ENCODE data around the gene FPR2.
"Not testable (repeated sequence)": the region's sequence is repeated elsewhere in the genome, so short reads cannot be mapped to it uniquely, and the experiment has no call there.

Gene FPR2

GRCh38 chr19:51760697-51761356, at the start of gene FPR2:
TSS of gene FPR2 (plus strand) at chr19:51761180. CDS start at chr19:51768659, 7,479 bp downstream.
- no peak for DNase-seq

DNA sequence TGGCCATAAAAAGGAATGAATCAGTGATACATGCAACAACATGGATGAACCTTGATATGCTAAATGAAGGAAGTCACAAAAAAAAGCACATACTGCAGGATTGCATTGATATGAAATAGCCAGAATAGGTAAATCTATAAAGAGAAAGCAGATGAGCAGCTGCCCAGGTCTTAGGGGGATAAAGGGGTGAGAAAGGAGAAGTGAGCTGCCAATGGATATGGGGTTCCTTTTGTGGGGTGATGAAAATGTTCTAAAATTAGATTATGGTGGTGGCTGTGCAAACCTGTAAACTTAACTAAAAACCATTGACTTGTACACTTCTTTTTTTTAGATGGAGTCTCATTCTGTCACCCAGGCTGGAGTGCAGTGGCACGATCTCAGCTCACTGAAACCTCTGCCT, 49.3 kb upstream of the FPR2 start:
- DNase-seq = no peak

DNA sequence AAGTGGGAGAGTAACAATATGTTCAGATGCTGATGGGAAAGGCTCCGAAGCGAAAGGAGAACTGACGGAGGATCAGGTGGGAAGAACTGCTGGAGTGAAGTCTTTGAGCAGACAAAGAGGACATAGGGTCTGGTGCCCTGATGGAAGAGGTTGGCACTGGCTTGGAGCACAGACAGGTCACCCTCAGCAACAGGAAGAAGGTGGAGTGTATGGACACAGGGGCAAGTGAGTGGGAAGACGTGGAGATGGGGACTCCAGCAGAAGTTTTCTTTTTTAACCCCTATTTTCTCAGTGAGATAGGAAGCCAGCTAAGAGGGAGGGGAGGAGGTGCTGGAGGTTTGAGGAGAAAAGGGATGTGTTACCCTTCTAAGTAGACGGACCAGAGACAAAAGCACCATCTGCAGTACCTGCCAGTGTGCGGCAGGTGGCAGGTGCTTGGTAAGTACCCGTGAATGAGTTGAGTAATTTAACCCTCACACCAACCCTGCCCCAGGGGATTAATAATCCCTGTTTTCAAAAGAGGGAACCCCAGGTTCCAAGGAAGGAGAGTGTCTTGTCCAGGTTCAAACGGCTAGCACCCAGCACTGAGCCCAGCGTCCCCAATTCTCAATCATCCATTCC, 48.4 kb upstream of the FPR2 start:
- DNase-seq = no peak

- DNase-seq = no peak
These were observed 47.4 kb upstream of the FPR2 start for GRCh38 chr19:51713319-51714285.

GRCh38 chr19:51714848-51715247, 46.1 kb upstream of the FPR2 start:
- DNase-seq = no peak

DNA sequence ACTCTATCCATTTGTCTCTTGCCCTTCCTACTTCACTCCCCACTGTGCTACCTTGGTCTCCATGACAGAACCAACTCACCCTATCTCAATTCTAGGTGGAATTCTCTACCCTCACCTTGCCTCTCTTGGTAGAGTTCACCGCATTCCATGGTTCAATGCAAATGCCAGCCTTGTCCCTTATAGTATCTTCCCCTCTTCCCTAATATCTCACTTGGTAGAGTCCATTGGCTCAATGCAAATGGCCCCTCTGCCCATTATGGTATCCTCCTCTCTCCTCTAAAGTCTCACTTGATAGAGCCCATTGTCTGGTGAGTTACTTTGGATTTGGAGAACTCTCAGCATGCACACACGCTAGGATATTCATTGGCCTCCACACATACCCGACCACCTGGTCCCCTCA, 45.1 kb upstream of the FPR2 start:
- no peak for DNase-seq

DNA sequence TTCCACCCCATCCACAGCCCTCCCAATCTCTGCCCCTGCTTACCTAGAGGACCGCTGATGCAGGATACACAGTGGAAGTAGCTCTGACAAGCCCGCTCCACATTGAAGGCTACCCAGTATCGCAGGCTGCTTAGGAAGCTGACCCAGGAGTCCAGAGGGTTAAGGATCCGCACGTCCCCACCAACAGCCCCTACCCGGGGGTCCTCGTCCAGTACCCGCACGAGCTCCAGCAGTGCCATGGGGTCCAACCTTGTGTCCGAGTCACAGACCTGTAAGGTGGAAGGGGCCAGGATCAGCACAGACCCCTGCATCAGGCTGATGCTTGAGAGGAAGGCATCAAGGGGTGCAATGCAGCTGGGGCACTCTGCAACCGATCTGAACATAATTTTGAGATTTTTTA, 44.1 kb upstream of the FPR2 start:
- DNase-seq = no peak

- DNase-seq = no peak
These were observed 41.6 kb upstream of the FPR2 start for GRCh38 chr19:51719251-51719988.

DNA sequence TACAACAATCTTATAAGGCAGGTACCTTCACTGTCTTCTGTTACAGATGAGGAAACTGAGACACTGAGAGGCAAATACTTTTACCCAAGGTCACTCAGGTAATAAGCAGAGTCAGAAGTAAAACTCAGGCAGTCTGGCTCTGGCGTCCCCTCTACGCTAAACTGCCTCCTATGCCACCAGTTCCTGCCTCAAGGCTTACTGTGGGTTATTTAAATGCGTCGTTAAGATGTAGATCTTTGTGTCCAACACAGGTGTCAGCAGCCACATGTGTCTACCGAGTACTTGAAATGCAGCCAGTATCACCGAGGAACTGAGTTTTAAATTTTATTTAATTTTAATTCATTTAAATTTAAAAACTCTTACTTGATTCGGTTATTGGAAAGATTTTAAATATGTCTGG, 39.1 kb upstream of the FPR2 start:
- no peak for DNase-seq

DNA sequence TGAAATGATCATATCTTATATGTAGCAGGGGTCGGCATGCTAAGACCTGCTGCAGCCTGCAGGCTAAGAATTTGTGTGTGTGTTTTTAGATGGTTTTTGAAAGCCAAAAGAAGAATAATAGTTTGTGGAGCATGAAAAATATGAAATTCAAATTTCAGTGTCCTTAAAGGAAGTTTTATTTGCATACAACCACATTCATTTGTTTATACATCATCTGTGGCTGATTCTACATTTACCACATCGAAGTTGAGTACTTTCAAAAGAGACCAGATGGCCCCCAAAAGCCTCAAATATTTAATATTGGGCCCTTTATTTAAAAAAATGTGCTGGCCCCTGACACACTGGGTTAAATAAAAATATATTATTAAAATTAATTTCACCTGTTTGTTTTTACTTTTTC, 38.5 kb upstream of the FPR2 start:
- no peak for DNase-seq

GRCh38 chr19:51724543-51724942, 36.4 kb upstream of the FPR2 start:
- no peak for DNase-seq

DNA sequence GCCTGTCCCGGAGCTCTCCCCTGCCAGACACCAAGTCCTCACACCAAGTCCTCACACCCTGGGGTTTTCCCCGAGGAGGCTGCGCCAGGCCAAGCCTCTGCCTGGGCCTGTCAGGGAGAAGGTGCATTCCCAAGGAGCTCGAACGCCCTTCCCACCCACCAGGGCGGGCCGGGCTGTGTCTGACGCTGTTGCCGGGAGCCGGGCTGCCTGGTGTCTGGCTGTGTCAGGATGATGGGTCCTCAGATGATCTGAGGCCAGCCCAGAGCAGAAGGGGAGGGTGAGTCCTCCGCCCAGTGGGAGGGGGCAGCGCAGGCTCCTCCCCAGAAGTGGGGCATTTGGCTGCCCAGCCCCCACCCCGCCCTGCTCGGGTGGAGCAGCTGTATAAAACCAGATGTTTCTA, 34.9 kb upstream of the FPR2 start:
- DNase-seq = no peak

DNA sequence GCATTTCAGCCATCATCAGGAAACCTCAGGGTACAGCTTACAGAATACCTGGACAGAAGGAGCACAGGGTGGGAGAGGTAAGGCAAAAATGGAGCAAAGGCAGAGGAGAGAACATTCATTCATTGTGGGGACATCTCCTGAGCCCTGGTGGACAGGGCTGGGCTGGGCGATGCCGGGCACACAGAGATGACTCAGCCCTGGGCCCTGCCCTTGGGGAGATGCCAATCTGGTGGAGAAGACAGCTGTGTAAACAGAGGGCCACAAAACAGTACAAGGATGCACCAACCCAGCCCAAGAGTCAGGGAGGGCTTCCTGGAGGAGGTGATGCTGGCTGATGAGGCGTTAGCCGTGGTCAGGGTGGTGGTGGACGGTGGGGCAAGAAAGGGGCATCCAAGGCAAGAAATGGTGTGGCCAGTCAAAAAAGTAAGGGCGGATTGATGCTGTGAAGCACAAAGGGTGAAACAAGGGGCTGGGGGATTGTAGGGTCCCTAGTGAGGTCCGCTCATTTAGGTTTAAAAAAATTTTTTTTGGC, 33.6 kb upstream of the FPR2 start:
- DNase-seq = no peak

GRCh38 chr19:51729781-51730180, 31.2 kb upstream of the FPR2 start:
- no peak for DNase-seq

GRCh38 chr19:51733742-51734522, 27.0 kb upstream of the FPR2 start:
- no peak for DNase-seq

- DNase-seq = no peak
These were observed 25.1 kb upstream of the FPR2 start for GRCh38 chr19:51735759-51736449.

GRCh38 chr19:51737389-51737788, 23.6 kb upstream of the FPR2 start:
- DNase-seq = no peak

DNA sequence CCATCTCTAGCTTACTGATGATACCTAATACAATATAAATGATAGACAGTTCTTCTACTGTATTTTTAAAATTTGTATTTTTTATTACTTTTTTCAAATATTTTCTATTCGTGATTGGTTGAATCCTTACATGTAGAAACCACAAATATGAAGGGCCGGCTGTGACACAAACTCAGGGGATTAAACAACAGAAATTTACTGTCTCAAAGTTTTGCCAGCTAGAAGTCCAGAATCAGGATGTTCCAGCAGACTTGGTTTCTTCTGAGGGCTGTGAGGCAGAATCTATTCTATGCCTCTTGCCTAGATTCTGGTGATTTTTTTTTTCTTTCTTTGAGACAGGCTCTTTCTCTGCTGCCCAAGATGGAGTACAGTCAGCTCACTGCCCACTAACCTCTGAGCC, 23.1 kb upstream of the FPR2 start:
- DNase-seq = no peak

GRCh38 chr19:51738523-51738922, 22.5 kb upstream of the FPR2 start:
- not testable (repeated sequence) for DNase-seq

DNA sequence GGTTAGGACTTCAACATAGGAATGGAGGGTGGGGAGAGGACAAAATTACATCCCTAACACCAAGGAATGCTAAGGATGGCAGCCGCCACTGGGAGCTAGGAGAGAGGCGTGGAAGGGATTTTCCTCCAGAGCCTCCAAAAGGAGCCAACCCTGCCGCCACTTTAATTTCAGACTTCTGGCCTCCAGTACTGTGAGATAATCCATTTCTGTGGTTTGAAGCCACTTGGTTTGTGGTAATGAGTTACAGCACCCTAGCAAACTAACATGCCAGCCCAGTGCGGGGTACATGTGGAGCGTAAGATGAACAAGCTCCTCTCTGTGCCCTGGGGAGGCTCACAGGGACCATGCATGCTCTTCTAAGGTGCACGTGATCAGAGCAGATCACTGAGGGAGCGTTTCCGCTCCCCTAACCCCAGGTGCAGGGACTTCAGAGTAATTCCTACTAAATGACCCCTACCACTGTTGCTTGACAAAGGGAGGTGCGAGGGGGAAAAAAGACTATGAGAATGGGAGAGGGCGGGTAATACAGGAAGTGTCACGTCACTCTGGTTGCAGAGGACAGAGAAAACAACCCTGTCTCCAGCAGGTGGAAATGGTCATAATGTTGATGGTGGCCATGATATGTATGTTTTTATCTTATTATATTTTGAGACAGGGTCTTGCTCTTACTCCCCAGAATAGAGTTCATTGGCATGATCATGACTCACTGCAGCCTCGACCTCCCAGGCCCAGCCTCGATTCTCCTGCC, 21.3 kb upstream of the FPR2 start:
- DNase-seq = no peak

GRCh38 chr19:51740356-51740755, 20.6 kb upstream of the FPR2 start:
- DNase-seq = no peak

All from CD4-positive, alpha-beta T cell treated with Interleukin-17A for 4 hours (primary cell).